ENCODE measurements around the gene SERPINA3. TPM values are rescaled to one million over a fixed set of nuclear protein-coding genes. Genes with fewer than 3 reads are reported as not detected.

Gene SERPINA3
- total RNA-seq, 1 experiment from 2014 or later: not detected

GRCh38 chr14:94588311-94588710 lies 23.9 kb upstream of the SERPINA3 start:
- ChIA-PET CTCF (no interaction called here), POLR2A (ENCODE audit: unreplicated experiment) (no interaction called here)
- H3K4me3 ChIP-seq (ENCODE audit: low read length): no peak overlapping the region
- H4K20me1 ChIP-seq (ENCODE audit: low read length): no peaks in the 10 kb centered on the region
- H3K36me3 ChIP-seq (ENCODE audit: low read depth, low read length): no peaks in the 10 kb centered on the region
- ATAC-seq (no peak), DNase-seq (no peak)
- no peaks in the 10 kb centered on the region for H3F3A ChIP-seq (ENCODE audit: low read length, unreplicated experiment)
- H3K9ac ChIP-seq (ENCODE audit: low read length): no peak overlapping the region
- intact Hi-C loops (cut with micrococcal nuclease): no loop called here
- H2AFZ ChIP-seq (ENCODE audit: low read length): no peak overlapping the region
- no peak overlapping the region for H3K4me2 ChIP-seq (ENCODE audit: low read length)
- H3K27ac ChIP-seq (ENCODE audit: low read length): no peak overlapping the region
- 0 out of 2 replicates have a peak, but pooled peaks cover 5% of the 10 kb centered on the region for H3K27me3 ChIP-seq (ENCODE audit: low read length)
- H3K4me1 ChIP-seq (ENCODE audit: insufficient read depth, low read length): no peaks in the 10 kb centered on the region
- no peaks in the 10 kb centered on the region for H3K79me2 ChIP-seq (ENCODE audit: low read length)
- H3K9me2 ChIP-seq (replicated peaks; ENCODE audit: low read length): no peaks in the 10 kb centered on the region
- TF ChIP-seq EZH2 (IDR thresholded peaks at IDR 0.05; ENCODE audit: low read length, unreplicated experiment) (no peak), CTCF (conservative IDR thresholded peaks at IDR 0.05; ENCODE audit: low read depth, low read length) (no peak), EZH2phosphoT487 (IDR thresholded peaks at IDR 0.05; ENCODE audit: borderline replicate concordance, low read length) (no peak)
- H3K9me3 ChIP-seq (ENCODE audit: low read length): no peaks in the 10 kb centered on the region
- BruUV-seq (replicated peaks): no TSS peak

- no peaks in the 10 kb centered on the region for H3K4me1 ChIP-seq (ENCODE audit: insufficient read depth, low read length)
- CTCF ChIA-PET: no interaction called here
- H3K79me2 ChIP-seq (ENCODE audit: low read length): no peaks in the 10 kb centered on the region
- POLR2A ChIA-PET (ENCODE audit: unreplicated experiment): no interaction called here
- DNase-seq: no peak
- H2AFZ ChIP-seq (ENCODE audit: low read length): no peak overlapping the region
- H4K20me1 ChIP-seq (ENCODE audit: low read length): no peaks in the 10 kb centered on the region
- no peak overlapping the region for H3K9ac ChIP-seq (ENCODE audit: low read length)
- H3K36me3 ChIP-seq (ENCODE audit: low read depth, low read length): no peaks in the 10 kb centered on the region
- no peak for ATAC-seq
- no peak overlapping the region for H3K27ac ChIP-seq (ENCODE audit: low read length)
- H3F3A ChIP-seq (ENCODE audit: low read length, unreplicated experiment): no peaks in the 10 kb centered on the region
- intact Hi-C loops (cut with micrococcal nuclease): no loop called here
- H3K9me2 ChIP-seq (replicated peaks; ENCODE audit: low read length): no peaks in the 10 kb centered on the region
- no peak for TF ChIP-seq EZH2 (IDR thresholded peaks at IDR 0.05; ENCODE audit: low read length, unreplicated experiment)
- TF ChIP-seq CTCF (conservative IDR thresholded peaks at IDR 0.05; ENCODE audit: low read depth, low read length): no peak
- no peak for TF ChIP-seq EZH2phosphoT487 (IDR thresholded peaks at IDR 0.05; ENCODE audit: borderline replicate concordance, low read length)
- 0 out of 2 replicates have a peak, but pooled peaks cover 5% of the 10 kb centered on the region for H3K27me3 ChIP-seq (ENCODE audit: low read length)
- H3K4me2 ChIP-seq (ENCODE audit: low read length): no peak overlapping the region
- no peaks in the 10 kb centered on the region for H3K9me3 ChIP-seq (ENCODE audit: low read length)
- no TSS peak for BruUV-seq (replicated peaks)
- no peak overlapping the region for H3K4me3 ChIP-seq (ENCODE audit: low read length)
These were observed 21.1 kb upstream of the SERPINA3 start for GRCh38 chr14:94591073-94591472.

- Histone ChIP-seq H3K79me2 (ENCODE audit: low read length) (no peaks in the 10 kb centered on the region), H3K27ac (ENCODE audit: low read length) (no peak overlapping the region), H4K20me1 (ENCODE audit: low read length) (no peaks in the 10 kb centered on the region), H3F3A (ENCODE audit: low read length, unreplicated experiment) (no peaks in the 10 kb centered on the region), H3K9me2 (replicated peaks; ENCODE audit: low read length) (no peaks in the 10 kb centered on the region), H2AFZ (ENCODE audit: low read length) (no peak overlapping the region), H3K4me1 (ENCODE audit: insufficient read depth, low read length) (no peaks in the 10 kb centered on the region), H3K27me3 (ENCODE audit: low read length) (0 out of 2 replicates have a peak, but pooled peaks cover 5% of the 10 kb centered on the region), H3K4me3 (ENCODE audit: low read length) (no peak overlapping the region), H3K4me2 (ENCODE audit: low read length) (no peak overlapping the region), H3K9ac (ENCODE audit: low read length) (no peak overlapping the region), H3K36me3 (ENCODE audit: low read depth, low read length) (no peaks in the 10 kb centered on the region), H3K9me3 (ENCODE audit: low read length) (no peaks in the 10 kb centered on the region)
- no TSS peak for BruUV-seq (replicated peaks)
- intact Hi-C loops (cut with micrococcal nuclease): no loop called here
- ChIA-PET CTCF (no interaction called here), POLR2A (ENCODE audit: unreplicated experiment) (no interaction called here)
- TF ChIP-seq EZH2 (IDR thresholded peaks at IDR 0.05; ENCODE audit: low read length, unreplicated experiment) (no peak), EZH2phosphoT487 (IDR thresholded peaks at IDR 0.05; ENCODE audit: borderline replicate concordance, low read length) (no peak), CTCF (conservative IDR thresholded peaks at IDR 0.05; ENCODE audit: low read depth, low read length) (no peak)
- ATAC-seq: no peak
- no peak for DNase-seq
These were observed 20.3 kb upstream of the SERPINA3 start for GRCh38 chr14:94591871-94592270.
